Keratinocyte (primary cell): ENCODE data around the gene DCLK1.

Experiments
- CTCF ChIP-seq, 3 experiments: IDR thresholded peaks in 1 of 3; conservative IDR thresholded peaks in 1 of 3; optimal IDR thresholded peaks in 1 of 3; 2 replicates in 2 of 3; 3 replicates in 1 of 3; pipeline versions ENCODE3 to v1.5.1; 2011; ENCODE audit warnings: low read length in 3 of 3, mild to moderate bottlenecking in 3 of 3, moderate library complexity in 2 of 3, control low read depth in 1 of 3, inconsistent platforms in 1 of 3; ENCODE audit not compliant: insufficient read depth in 2 of 3; ENCODE audit errors: extremely low read depth in 1 of 3
- EZH2 ChIP-seq: IDR thresholded peaks from one replicate; pipeline ENCODE4 v1.6.1; 2012; ENCODE audit warnings: inconsistent platforms, mild to moderate bottlenecking, low read length, moderate library complexity

DNA sequence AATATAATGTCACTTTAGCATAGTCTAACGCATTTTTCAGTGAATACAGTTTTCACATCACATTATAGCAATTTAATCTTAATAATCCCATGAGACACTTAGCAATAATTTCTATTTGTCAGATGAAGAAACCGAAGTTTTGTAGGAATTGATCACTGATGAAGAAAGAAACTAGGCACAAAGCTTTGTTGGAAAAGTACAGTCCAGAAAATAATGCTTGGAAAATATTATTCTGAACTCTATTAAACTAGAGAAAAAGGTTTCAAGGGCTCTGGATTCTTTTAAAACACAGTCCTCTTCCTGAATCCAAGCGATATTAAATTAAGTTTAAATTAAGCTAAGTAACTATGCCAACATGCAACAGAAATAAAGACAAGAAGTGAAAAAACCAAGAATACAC lies 62.2 kb downstream of the DCLK1 start:
- TF ChIP-seq CTCF (optimal IDR thresholded peaks at IDR 0.05 in 1 of 3, IDR thresholded peaks at IDR 0.05 in 1 of 3, conservative IDR thresholded peaks at IDR 0.05 in 1 of 3; ENCODE audit: extremely low read depth in 1 of 3, insufficient read depth in 2 of 3, low read length in 3 of 3) (no peak), EZH2 (no peak)
